ENCODE measurements around the gene APBB1IP. TPM values are rescaled to one million over a fixed set of nuclear protein-coding genes. Genes with fewer than 3 reads are reported as not detected.

The APBB1IP gene
- total and polyA plus RNA-seq, 2 of the 8 experiments (the other 6 are each of a cell fraction or from before 2014, with no cell fraction given), result 0.05 TPM; not detected in 1

DNA sequence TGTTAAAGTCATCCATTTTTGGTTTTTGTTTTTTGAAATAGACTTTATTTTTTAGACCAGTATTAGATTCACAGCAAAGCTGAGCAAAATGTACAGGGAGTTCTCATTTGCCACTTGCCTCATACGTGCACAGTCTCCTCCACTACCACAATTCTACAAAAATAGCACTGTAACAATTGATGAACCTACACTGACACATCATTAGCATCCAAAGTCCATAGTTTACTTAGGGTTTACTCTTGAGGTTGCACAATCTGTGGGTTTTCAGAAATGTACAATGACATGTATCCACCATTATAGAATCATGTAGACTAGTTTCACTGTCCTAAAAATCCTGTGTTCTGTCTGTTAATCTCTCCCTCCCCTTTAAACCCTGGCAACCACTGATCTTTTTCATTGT is 133.5 kb downstream of the APBB1IP start:
- Histone ChIP-seq H3K4me3 (ENCODE audit: extremely low read depth in 1 of 4, insufficient read depth in 2 of 4, low read depth in 3 of 4, low read length in 4 of 4) (no peak overlapping the region), H3K18ac (ENCODE audit: extremely low read depth, low read length) (no peak overlapping the region), H4K5ac (ENCODE audit: insufficient read length, low read depth, low read length) (no peak overlapping the region), H3K79me1 (ENCODE audit: low read depth, low read length) (no peaks in the 10 kb centered on the region), H3K4me2 (ENCODE audit: insufficient read depth in 1 of 2, low read depth in 2 of 2, low read length in 2 of 2) (no peak overlapping the region), H4K91ac (replicated peaks; ENCODE audit: insufficient read length, low read length) (no peak overlapping the region), H3K23me2 (ENCODE audit: low read depth, low read length) (no peaks in the 10 kb centered on the region; the same call in 1 of the 2 replicates), H3K36me3 (ENCODE audit: control insufficient read depth in 2 of 4, insufficient read depth in 4 of 4, low read length in 3 of 4) (no peaks in the 10 kb centered on the region), H3K23ac (ENCODE audit: insufficient read length) (no peak overlapping the region), H4K20me1 (replicated peaks in 1 of 2; ENCODE audit: control insufficient read depth in 1 of 2, insufficient read depth in 2 of 2, low read length in 2 of 2) (no peaks in the 10 kb centered on the region), H2AFZ (ENCODE audit: low read length) (no peak overlapping the region), H3K79me2 (ENCODE audit: control insufficient read depth in 1 of 2, insufficient read depth in 2 of 2, low read length in 2 of 2) (no peaks in the 10 kb centered on the region), H3K9me3 (ENCODE audit: insufficient read depth in 2 of 2, low read depth in 1 of 2, low read length in 1 of 2) (no peaks in the 10 kb centered on the region), H3K9ac (replicated peaks in 1 of 4; ENCODE audit: extremely low read depth in 1 of 4, low read depth in 3 of 4, low read length in 3 of 4) (no peak overlapping the region), H2BK5ac (ENCODE audit: low read depth, low read length) (no peak overlapping the region), H2BK15ac (ENCODE audit: low read length) (no peak overlapping the region), H3K4ac (replicated peaks; ENCODE audit: insufficient read length, low read depth, low read length) (no peak overlapping the region), H3K14ac (ENCODE audit: insufficient read length) (no peak overlapping the region), H3K56ac (replicated peaks; ENCODE audit: insufficient read length, low read depth, low read length) (no peak overlapping the region), H3K4me1 (replicated peaks in 1 of 4; ENCODE audit: control insufficient read depth in 3 of 4, insufficient read depth in 4 of 4, low read length in 3 of 4) (no peaks in the 10 kb centered on the region), H2AK5ac (ENCODE audit: low read depth, low read length) (no peak overlapping the region), H3K27ac (ENCODE audit: low read depth, low read length) (no peak overlapping the region), H2BK12ac (ENCODE audit: low read depth, low read length) (no peak overlapping the region), H2BK120ac (replicated peaks; ENCODE audit: low read depth, low read length) (no peak overlapping the region), H2BK20ac (ENCODE audit: low read length) (no peak overlapping the region), H3K27me3 (replicated peaks in 1 of 4; ENCODE audit: control insufficient read depth in 3 of 4, extremely low read depth in 1 of 4, insufficient read depth in 3 of 4, low read length in 3 of 4) (0 out of 7 replicates have a peak, but pooled peaks cover 0 to under 1% (median 0%) of the 10 kb centered on the region in 4 experiments), H4K8ac (ENCODE audit: extremely low read depth, insufficient read depth, low read length) (no peak overlapping the region)
- no peak for TF ChIP-seq GTF2F1 (IDR thresholded peaks at IDR 0.05; ENCODE audit: borderline replicate concordance, low read depth, low read length)
- TF ChIP-seq CHD1 (IDR thresholded peaks at IDR 0.05; ENCODE audit: low read depth, low read length), result no peak
- no peak for TF ChIP-seq KDM5A (IDR thresholded peaks at IDR 0.05; ENCODE audit: low read length)
- no peak for TF ChIP-seq NANOG (IDR thresholded peaks at IDR 0.05; ENCODE audit: insufficient read depth, low read depth, low read length, poor library complexity, severe bottlenecking)
- no peak for TF ChIP-seq CBX8 (IDR thresholded peaks at IDR 0.05; ENCODE audit: borderline replicate concordance, low read depth, low read length)
- no peak for TF ChIP-seq NRF1 (IDR thresholded peaks at IDR 0.05; ENCODE audit: low read depth, low read length)
- TF ChIP-seq RBBP5 (IDR thresholded peaks at IDR 0.05; ENCODE audit: borderline replicate concordance, low read depth, low read length), result no peak
- TF ChIP-seq SIN3A (conservative IDR thresholded peaks at IDR 0.05 in 1 of 2, IDR thresholded peaks at IDR 0.05 in 1 of 2; ENCODE audit: low read depth in 1 of 2, low read length in 2 of 2), result no peak
- no peak for TF ChIP-seq KDM4A (IDR thresholded peaks at IDR 0.05; ENCODE audit: low read depth, low read length, severe bottlenecking)
- CTCF ChIA-PET (ENCODE audit: partially characterized antibody), result interaction anchor here (0.9 to 1.3 kb wide), 2 partner anchors 37 to 684 kb away, joined by 3 read pairs; no protein-coding TSS in a partner anchor
- DNase-seq (ENCODE audit: low read depth in 1 of 2, low spot score in 2 of 2), result no peak
- POLR2A ChIA-PET (ENCODE audit: partially characterized antibody), result no interaction called here
- no peak for FAIRE-seq
- 48% methylated on average over 1 of the region's 1 CpG; no CpG with 5 or more reads in 1 of the 2 experiments for WGBS, 2 experiments (ENCODE audit: extremely low coverage in 1 of 2, insufficient coverage in 1 of 2, insufficient read length in 1 of 2, insufficient replicate concordance in 2 of 2, low coverage in 1 of 2, low lambda C conversion rate in 2 of 2, missing lambda C conversion rate in 1 of 2)

All from H1 (cell line).